Measurements from ENCODE around the gene PPARA.
A peak's percentile ranks its signal among the peaks of the same experiment; 100 is the strongest.

PPARA gene

DNA sequence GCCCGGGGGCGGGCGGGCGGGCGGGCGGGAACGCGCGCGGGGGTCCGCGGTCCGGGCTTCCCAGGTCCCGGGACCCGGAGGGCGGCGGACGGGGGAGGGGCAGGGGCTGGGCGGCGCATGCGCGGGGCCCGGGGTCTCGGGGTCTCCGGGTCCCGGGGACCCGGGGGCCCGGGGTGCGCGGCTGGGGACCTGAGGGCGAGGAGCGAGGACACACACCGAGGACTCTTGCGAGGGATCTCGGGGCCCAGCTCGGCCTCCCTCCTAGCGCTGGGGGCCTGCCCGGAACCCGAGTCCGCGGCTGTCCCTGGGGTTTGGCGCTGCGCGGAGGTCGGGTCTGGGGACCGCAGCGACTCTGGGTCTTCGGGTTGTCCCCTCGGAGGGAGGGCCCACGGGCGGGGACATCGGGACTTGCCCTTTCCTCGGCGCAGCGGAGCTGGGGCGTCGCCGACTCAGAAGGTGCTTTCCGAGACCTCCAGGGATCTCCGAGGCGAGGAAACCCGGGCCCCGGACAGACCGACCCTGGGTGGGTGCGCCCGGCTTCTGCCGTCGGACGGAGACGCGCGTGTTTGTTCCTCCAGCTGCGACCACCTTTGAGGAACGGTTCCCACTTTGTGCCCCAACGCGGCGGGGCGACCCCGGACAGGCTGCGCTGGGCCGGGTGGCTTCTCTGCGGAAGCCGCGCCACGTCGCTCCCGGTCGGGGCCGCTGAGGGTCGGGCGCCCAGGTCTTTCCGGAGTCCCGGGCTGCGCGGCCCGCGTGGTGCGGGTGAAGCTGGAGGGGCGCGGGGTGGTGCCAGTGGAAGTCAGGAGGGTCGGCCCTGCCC is 540 bp downstream of the PPARA start:
- peak; percentile 30 for FAIRE-seq
- DNase-seq (ENCODE audit: insufficient read length), result peak; percentile 63
- no peak for TF ChIP-seq POLR2AphosphoS5 (IDR thresholded peaks at IDR 0.05; ENCODE audit: low read depth, low read length)
- 0 out of 2 replicates have a peak, but pooled peaks have one; percentile 28 for TF ChIP-seq TAF1 (IDR thresholded peaks at IDR 0.05; ENCODE audit: borderline replicate concordance, low read depth, low read length)
- TF ChIP-seq POLR2A (IDR thresholded peaks at IDR 0.05; ENCODE audit: low read depth, low read length), result 0 out of 2 replicates have a peak, but pooled peaks have one; percentile 37

DNA sequence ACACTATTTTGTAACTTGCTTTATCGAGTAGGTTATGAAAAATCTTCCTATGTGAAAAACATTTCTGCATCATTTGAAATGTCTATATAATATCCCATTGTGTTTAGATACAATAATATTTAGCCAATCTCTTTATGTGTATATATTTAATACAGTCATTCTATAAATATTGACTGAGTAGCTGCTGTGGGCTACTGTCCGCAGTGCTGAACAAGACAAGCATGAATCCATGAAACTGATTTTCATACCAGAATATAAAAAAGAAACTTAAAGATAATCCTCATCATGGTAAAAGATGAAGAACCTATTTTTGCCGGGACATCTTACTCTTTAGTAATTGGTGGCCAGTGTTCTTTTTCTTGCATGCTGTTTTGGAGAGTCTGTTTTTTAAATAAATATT is 3.6 kb downstream of the PPARA start:
- TF ChIP-seq TAF1 (IDR thresholded peaks at IDR 0.05; ENCODE audit: borderline replicate concordance, low read depth, low read length) (no peak), POLR2AphosphoS5 (IDR thresholded peaks at IDR 0.05; ENCODE audit: low read depth, low read length) (no peak), POLR2A (IDR thresholded peaks at IDR 0.05; ENCODE audit: low read depth, low read length) (no peak)
- FAIRE-seq, result no peak
- DNase-seq (ENCODE audit: insufficient read length), result no peak

DNA sequence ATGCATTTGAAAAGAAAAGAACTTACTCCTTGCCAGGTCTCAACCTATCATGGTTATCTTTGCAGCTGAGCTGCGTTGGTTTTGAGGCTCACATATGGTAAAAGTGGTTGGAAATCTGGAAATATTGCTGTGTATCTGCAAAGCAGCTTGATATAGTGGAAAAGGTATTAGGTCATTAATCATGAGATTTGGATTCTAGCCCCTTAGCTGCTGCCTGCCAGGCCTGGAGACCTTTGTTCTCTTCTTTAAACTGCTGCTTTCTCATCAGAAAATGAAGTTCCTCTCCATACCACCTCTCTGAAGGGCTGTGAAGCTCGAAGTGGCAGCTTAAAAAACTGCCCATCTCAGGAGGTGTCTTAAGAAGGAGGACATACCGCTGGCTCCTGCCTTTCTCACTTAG is 5.7 kb downstream of the PPARA start:
- DNase-seq (ENCODE audit: insufficient read length), result no peak
- no peak for FAIRE-seq
- TF ChIP-seq TAF1 (IDR thresholded peaks at IDR 0.05; ENCODE audit: borderline replicate concordance, low read depth, low read length) (no peak), POLR2AphosphoS5 (IDR thresholded peaks at IDR 0.05; ENCODE audit: low read depth, low read length) (no peak), POLR2A (IDR thresholded peaks at IDR 0.05; ENCODE audit: low read depth, low read length) (no peak)

DNA sequence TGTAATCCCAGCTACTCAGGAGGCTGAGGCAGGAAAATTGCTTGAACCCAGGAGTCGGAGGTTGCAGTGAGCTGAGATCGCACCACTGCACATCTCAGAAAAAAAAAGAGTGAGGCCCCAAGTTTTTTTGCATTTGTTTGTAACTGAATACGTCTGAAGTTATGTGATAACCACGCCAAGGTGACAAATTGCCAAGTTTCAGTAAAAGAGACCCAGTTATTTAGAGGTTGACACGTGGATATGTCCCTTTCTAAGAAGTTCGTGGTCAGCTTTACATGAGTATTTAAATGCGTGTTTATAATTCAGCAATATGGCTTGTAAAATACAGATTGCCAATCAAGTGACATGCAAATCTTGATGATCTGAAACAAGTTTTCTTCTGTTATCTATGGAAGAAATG is 8.0 kb downstream of the PPARA start:
- TF ChIP-seq POLR2A (IDR thresholded peaks at IDR 0.05; ENCODE audit: low read depth, low read length), result no peak
- no peak for TF ChIP-seq TAF1 (IDR thresholded peaks at IDR 0.05; ENCODE audit: borderline replicate concordance, low read depth, low read length)
- TF ChIP-seq POLR2AphosphoS5 (IDR thresholded peaks at IDR 0.05; ENCODE audit: low read depth, low read length), result no peak
- FAIRE-seq, result no peak
- no peak for DNase-seq (ENCODE audit: insufficient read length)

DNA sequence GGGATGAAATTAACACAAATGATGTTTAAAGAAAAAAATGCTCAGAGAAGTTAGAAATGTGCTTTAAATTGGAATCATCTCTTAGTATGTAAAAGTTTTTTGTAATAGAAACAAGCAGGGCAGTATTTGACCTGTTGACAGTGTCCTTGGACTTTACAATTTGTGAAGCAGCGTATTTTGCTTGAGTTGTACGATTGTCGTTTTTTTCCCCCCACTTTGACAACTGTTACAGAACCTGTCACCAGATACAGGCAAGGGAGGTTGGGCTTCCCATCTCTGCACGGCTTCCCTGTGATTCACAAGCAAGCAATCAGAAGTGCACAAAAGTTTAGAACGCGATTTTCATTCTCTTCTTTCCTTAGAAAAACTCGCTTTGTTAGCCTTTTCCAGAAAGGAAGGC is 8.9 kb downstream of the PPARA start:
- TF ChIP-seq POLR2AphosphoS5 (IDR thresholded peaks at IDR 0.05; ENCODE audit: low read depth, low read length), result no peak
- no peak for FAIRE-seq

DNA sequence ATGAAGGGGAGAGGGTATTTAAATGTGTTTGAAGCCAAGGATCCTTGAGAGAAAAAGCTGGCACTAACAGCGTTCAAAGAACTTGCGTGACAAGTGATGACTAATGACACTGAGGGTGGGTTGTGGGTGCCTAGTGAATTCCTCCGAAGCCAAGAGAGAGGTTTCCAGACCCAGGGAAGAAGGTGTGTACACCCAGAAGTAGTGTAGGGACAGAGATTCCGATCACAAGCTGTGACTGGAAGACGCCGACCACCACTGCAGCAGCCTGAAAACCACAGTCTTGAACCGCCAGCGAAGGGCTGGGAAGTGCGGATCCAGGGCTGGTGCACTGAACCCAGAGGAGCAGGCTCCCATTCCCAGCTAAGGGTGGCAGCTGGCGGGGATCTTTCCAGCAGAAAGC is 9.5 kb downstream of the PPARA start:
- FAIRE-seq (no peak), DNase-seq (ENCODE audit: insufficient read length) (no peak)
- TF ChIP-seq POLR2AphosphoS5 (IDR thresholded peaks at IDR 0.05; ENCODE audit: low read depth, low read length) (no peak), TAF1 (IDR thresholded peaks at IDR 0.05; ENCODE audit: borderline replicate concordance, low read depth, low read length) (no peak), POLR2A (IDR thresholded peaks at IDR 0.05; ENCODE audit: low read depth, low read length) (no peak)

More for the DNA sequence above, 8.9 kb downstream of the PPARA start:
- no peak for DNase-seq (ENCODE audit: insufficient read length)

DNA sequence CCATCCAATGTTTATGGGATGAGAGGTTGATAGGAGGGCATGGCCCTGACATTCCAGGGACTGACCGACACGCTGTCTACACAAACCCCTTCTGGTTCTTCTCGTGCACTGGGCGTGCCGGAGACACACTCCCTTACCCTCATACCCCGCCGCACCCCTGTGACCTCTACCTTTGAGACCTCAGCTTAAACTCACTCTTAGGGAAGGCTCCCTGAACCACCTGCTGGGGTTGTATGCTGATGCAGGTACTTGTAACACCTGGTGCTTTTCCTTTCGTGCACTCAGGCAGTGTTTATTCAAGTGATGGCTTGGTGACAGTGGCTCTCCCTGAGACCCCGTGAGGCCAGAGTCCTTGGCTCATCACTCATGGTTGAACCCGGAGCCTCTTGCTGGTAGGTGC is 12.0 kb downstream of the PPARA start:
- no peak for DNase-seq (ENCODE audit: insufficient read length)
- no peak for TF ChIP-seq POLR2AphosphoS5 (IDR thresholded peaks at IDR 0.05; ENCODE audit: low read depth, low read length)
- no peak for FAIRE-seq

DNA sequence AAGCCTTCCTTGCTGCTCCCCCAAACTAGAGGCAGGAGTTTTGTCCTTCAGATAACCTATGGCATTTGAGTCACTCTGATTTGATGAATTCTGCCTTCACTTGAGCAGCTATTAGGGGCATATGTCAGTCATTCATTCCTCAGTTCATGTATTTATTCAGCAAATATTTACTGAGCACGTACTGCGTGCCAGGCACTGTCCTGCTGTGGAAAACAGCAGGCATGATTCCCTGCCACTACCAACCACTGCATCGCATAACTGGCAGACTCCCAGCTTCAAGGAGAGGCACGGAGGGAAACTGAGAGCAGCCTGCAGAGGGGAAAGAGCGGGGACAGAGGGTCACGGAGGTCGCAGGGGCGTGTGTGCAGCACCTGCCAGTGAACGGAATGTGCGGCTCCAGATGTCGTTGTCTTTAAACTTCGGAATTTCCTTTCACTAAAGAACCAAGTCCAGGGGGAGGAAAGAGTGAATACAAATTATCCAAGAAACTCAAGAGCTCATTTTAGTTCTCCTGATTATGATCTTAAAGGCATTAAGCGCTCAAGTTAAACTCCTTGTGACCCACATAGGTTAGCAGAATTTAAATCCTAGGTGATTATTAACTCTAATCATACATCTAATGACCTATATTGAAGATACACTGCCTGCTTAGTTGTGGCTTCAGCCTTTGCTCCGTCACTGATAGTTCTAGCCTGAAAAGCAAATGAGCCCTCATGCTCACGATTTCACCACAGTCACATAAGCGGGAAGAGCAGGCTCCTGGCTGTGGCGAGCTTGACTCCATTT is 12.6 kb downstream of the PPARA start:
- no peak for TF ChIP-seq TAF1 (IDR thresholded peaks at IDR 0.05; ENCODE audit: borderline replicate concordance, low read depth, low read length)
- TF ChIP-seq POLR2A (IDR thresholded peaks at IDR 0.05; ENCODE audit: low read depth, low read length), result no peak
- TF ChIP-seq POLR2AphosphoS5 (IDR thresholded peaks at IDR 0.05; ENCODE audit: low read depth, low read length), result no peak
- DNase-seq (ENCODE audit: insufficient read length) (no peak), FAIRE-seq (no peak)

DNA sequence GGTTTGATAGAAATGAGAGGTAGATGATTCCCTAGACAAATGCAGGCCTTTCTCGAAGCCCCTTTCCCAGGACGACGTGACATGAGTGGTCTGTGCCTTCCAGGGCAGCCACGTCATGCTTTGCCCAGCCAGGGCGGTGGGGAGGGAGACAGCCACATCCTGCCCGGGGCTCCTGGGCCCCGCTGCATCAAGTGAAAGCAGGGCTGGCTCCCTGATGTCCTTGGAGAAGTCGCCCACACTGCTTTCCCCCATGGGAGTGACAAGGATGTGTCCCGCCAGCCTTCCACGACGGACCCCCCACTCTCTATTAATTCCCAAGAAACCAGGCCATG is 13.2 kb downstream of the PPARA start:
- TF ChIP-seq POLR2AphosphoS5 (IDR thresholded peaks at IDR 0.05; ENCODE audit: low read depth, low read length) (no peak), TAF1 (IDR thresholded peaks at IDR 0.05; ENCODE audit: borderline replicate concordance, low read depth, low read length) (no peak), POLR2A (IDR thresholded peaks at IDR 0.05; ENCODE audit: low read depth, low read length) (no peak)
- FAIRE-seq, result no peak
- DNase-seq (ENCODE audit: insufficient read length), result no peak

DNA sequence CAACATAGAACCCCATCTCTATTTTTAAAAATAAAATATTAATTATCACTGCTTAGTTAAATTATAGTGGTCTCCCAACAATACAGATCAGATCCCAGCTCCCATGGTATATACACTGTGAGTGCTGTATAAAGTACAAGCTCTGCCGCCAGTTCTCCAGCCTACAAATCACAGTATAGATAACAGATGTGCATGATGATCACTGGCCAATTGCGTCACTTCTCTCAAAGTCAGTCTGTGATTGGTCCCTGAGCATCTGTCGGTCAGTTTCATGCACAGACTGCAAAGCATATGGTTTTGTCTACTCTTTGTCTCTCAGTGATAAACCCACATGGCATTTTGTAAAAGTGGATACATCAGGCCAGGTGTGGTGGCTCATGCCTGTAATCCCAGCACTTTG is 15.7 kb downstream of the PPARA start:
- FAIRE-seq (no peak), DNase-seq (ENCODE audit: insufficient read length) (no peak)
- TF ChIP-seq POLR2A (IDR thresholded peaks at IDR 0.05; ENCODE audit: low read depth, low read length) (no peak), POLR2AphosphoS5 (IDR thresholded peaks at IDR 0.05; ENCODE audit: low read depth, low read length) (no peak), TAF1 (IDR thresholded peaks at IDR 0.05; ENCODE audit: borderline replicate concordance, low read depth, low read length) (no peak)

DNA sequence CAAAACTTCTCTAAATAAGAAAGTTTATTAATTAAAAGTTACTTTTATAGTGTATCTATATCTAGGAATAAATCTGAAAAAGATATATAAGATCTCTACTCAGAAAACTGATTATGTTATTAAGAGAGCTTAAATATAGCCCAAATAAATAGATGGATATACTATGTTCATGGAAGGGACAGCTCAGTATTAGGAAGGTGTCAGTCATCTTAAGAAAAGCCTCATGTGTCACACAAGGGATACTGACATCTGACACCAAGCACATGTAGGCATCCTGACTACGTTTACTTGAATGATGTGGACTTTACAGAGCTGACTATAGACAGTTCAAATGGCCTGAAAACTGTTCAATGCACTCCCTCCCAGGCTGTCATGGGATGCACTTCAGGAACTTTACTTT is 19.3 kb downstream of the PPARA start:
- FAIRE-seq (no peak), DNase-seq (ENCODE audit: insufficient read length) (no peak)
- TF ChIP-seq POLR2A (IDR thresholded peaks at IDR 0.05; ENCODE audit: low read depth, low read length) (no peak), POLR2AphosphoS5 (IDR thresholded peaks at IDR 0.05; ENCODE audit: low read depth, low read length) (no peak), TAF1 (IDR thresholded peaks at IDR 0.05; ENCODE audit: borderline replicate concordance, low read depth, low read length) (no peak)

DNA sequence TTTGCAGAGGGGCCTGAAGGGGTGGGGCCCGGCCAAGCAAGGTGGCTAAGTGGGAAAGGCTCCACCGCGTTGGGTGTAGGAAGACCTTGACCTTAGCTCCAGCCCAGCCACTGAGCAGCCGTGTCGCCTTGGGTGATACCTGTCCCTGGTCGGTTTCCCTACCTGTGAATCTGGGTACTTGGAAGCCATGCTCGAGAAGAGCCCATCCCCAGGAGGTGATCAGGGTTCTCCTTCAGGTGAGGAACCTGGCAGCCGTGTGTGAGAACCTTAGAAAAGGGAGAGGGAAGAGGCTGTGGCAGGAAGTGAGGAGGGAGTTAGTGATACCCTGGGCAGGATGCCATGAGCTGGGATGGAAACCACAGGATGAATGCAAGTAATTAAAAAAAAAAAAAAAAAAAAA is 21.6 kb downstream of the PPARA start:
- FAIRE-seq (no peak), DNase-seq (ENCODE audit: insufficient read length) (no peak)
- TF ChIP-seq POLR2A (IDR thresholded peaks at IDR 0.05; ENCODE audit: low read depth, low read length), result no peak
- no peak for TF ChIP-seq TAF1 (IDR thresholded peaks at IDR 0.05; ENCODE audit: borderline replicate concordance, low read depth, low read length)
- no peak for TF ChIP-seq POLR2AphosphoS5 (IDR thresholded peaks at IDR 0.05; ENCODE audit: low read depth, low read length)

All from GM12892 (cell line).